Effector memory CD8-positive, alpha-beta T cell (primary cell): ENCODE measurements around the gene PLXNA4.

Source experiments
- ATAC-seq: fragments of 150-1000 bp; cut with Tn5 transposase; replicated peaks from 2 replicates; pipeline ENCODE4 v1.10.0; 2021; ENCODE audit warnings: mild to moderate bottlenecking, moderate library complexity
- DNase-seq, 3 experiments: peaks; one replicate each; pipeline ENCODE4 v3.0.0; 2021
- H3K27ac Mint-ChIP-seq, 2 donors: one replicate each; pipeline ENCODE4 v1.8.0; 2022; ENCODE audit warnings: mild to moderate bottlenecking in 2 of 2, mixed read lengths in 2 of 2, moderate library complexity in 2 of 2
- H3K27me3 Mint-ChIP-seq, 2 donors: one replicate each; pipeline ENCODE4 v1.8.0; 2022; ENCODE audit warnings: mixed read lengths in 2 of 2
- H3K36me3 Mint-ChIP-seq: one replicate; pipeline ENCODE4 v1.8.0; 2022; ENCODE audit warnings: mild to moderate bottlenecking, moderate library complexity, mixed read lengths; ENCODE audit not compliant: insufficient read depth
- H3K4me1 Mint-ChIP-seq, 2 donors: one replicate each; pipeline ENCODE4 v1.8.0; 2022; ENCODE audit warnings: low read depth in 2 of 2, mixed read lengths in 2 of 2
- H3K4me3 Mint-ChIP-seq, 2 donors: one replicate each; pipeline ENCODE4 v1.8.0; 2022; ENCODE audit warnings: mild to moderate bottlenecking in 2 of 2, mixed read lengths in 2 of 2, moderate library complexity in 2 of 2
- H3K9me3 Mint-ChIP-seq, 2 donors: one replicate each; pipeline ENCODE4 v1.8.0; 2022; ENCODE audit warnings: mixed read lengths in 2 of 2

Gene PLXNA4

GRCh38 chr7:132527467-132528410 lies 48.5 kb downstream of the PLXNA4 start:
- H3K4me1 Mint-ChIP-seq, result peaks cover 0 to 2% of the 10 kb centered on the region in 2 donors
- H3K36me3 Mint-ChIP-seq, result no peaks in the 10 kb centered on the region

DNA sequence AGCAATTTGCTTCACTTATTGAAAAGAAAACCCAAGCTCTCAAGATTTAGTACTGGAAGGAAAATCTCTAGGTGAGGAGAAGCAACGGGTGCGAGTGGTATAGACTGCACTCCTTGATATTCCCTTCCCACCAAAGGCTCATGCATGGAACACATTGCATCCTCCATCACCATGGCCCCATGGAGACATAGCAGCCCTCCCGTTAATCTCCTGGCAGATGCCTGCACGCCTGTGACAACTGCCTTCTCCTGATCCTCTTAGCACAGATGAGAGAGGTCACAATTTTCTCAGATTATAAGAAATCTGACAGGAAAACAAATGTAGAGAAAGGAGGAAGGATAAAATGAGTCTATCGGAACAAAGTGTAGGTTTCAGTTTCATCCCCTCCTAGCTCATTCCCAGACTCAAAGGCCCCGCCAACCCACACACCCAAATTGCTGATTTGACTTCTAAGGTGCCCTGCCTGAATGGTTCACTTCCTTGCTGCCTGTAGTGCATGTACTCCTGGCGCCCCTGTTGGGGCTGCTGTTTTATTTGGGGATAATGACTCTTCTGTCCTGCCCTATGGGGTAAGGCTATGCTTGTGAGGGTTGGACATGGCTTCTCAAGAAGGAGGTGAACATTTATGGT lies 50.0 kb downstream of the PLXNA4 start:
- Mint-ChIP-seq H3K4me1 (peaks cover 0 to 2% of the 10 kb centered on the region in 2 donors), H3K4me3 (no peak overlapping the region), H3K36me3 (no peaks in the 10 kb centered on the region), H3K9me3 (no peaks in the 10 kb centered on the region), H3K27ac (no peak overlapping the region), H3K27me3 (peaks cover 10 to 49% of the 10 kb centered on the region in 2 donors)
- DNase-seq (no peak), ATAC-seq (no peak)

More at GRCh38 chr7:132527467-132528410, 48.5 kb downstream of the PLXNA4 start:
- H3K27me3 Mint-ChIP-seq, result peaks cover 10 to 36% of the 10 kb centered on the region in 2 donors
- H3K9me3 Mint-ChIP-seq, result no peaks in the 10 kb centered on the region
- no peak for ATAC-seq
- H3K4me3 Mint-ChIP-seq, result no peak overlapping the region
- H3K27ac Mint-ChIP-seq, result no peak overlapping the region
- DNase-seq, result no peak

DNA sequence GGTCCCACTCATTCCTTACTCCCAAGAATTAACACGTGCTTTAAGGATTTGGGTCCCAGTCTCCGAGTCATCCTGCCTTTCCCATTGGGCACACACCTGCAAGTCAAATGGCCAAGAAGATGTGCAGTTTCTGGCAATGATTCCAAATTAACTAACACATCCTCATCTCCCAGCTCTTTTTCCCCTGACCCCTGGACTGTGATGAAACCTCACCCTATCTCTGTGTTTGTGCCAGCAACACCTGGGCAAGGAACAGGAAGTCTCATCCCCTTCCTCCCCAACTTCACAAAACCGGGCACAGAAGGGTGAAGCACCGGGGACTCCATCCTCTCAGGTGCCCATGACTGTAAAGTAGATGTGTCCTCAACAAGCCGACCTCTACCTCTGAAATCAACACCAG lies 54.8 kb downstream of the PLXNA4 start:
- Mint-ChIP-seq H3K36me3 (no peaks in the 10 kb centered on the region), H3K9me3 (no peaks in the 10 kb centered on the region), H3K27ac (no peak overlapping the region), H3K4me3 (no peak overlapping the region), H3K27me3 (peaks cover 0 to 22% of the 10 kb centered on the region in 2 donors), H3K4me1 (no peaks in the 10 kb centered on the region)
- no peak for DNase-seq
- no peak for ATAC-seq

DNA sequence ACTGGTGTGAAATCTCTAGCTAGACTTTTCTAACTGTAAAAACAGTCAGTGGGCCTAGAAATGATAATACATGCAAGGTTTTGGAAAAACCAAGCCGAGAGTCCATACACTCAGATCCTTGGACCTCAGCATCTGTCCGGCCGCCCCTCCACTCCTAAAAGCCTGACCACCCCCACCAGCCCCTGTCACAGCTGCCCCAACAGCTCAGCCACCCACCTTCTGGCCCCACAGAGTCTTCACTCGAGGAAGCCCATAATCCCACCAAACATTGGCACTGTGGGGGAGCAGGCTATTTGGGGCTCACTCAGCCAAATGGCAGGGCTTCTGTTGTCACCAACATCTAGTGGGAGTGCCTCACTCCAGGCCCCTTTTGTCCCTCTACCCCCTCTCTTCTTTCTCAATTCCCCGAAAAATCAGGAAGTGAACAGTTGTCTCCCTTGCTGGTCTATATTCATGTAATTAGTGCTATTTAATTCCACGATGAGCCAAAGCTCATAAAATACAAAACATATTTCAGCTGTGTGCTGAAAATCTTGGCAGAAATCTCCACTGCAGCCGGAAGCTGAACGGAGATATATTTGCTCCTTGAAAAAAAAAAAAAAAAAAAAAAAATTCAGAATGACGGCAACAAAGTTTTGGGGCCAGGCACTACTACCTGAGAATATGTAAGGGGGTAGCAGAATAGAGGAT lies 55.5 kb downstream of the PLXNA4 start:
- no peaks in the 10 kb centered on the region for H3K4me1 Mint-ChIP-seq
- no peaks in the 10 kb centered on the region for H3K9me3 Mint-ChIP-seq
- ATAC-seq (no peak), DNase-seq (no peak)
- no peaks in the 10 kb centered on the region for H3K36me3 Mint-ChIP-seq
- peaks cover 0 to 16% of the 10 kb centered on the region in 2 donors for H3K27me3 Mint-ChIP-seq
- H3K4me3 Mint-ChIP-seq, result no peak overlapping the region
- H3K27ac Mint-ChIP-seq, result no peak overlapping the region

- DNase-seq, result no peak
- H3K36me3 Mint-ChIP-seq, result no peaks in the 10 kb centered on the region
- no peaks in the 10 kb centered on the region for H3K4me1 Mint-ChIP-seq
- peaks cover 0 to 22% of the 10 kb centered on the region in 2 donors for H3K27me3 Mint-ChIP-seq
- ATAC-seq, result no peak
- no peak overlapping the region for H3K4me3 Mint-ChIP-seq
- no peaks in the 10 kb centered on the region for H3K9me3 Mint-ChIP-seq
- H3K27ac Mint-ChIP-seq, result no peak overlapping the region
These were observed 56.3 kb downstream of the PLXNA4 start for GRCh38 chr7:132519936-132520335.

DNA sequence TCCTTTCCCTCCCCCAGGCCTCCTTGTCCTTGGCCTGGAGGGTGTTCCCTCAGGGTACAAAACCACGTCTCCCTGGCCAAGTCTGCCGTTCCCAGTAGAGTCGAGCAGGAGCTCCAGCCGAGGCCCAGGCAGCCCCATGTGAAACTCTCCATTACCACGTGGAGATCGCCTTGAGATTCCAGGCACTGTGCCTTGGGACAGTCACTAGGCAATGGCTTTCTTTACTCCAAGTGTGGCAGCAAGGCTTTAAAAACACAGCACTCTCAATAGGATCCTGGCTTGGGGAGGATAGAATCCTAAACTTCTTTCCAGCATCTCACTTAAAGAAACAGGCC lies 57.5 kb downstream of the PLXNA4 start:
- no peak for ATAC-seq
- no peak for DNase-seq
- Mint-ChIP-seq H3K9me3 (no peaks in the 10 kb centered on the region), H3K27ac (no peak overlapping the region), H3K4me1 (no peaks in the 10 kb centered on the region), H3K4me3 (no peak overlapping the region), H3K36me3 (no peaks in the 10 kb centered on the region), H3K27me3 (peaks cover 0 to 22% of the 10 kb centered on the region in 2 donors)

- peaks cover 0 to 22% of the 10 kb centered on the region in 2 donors for H3K27me3 Mint-ChIP-seq
- DNase-seq (peak in 1 of 3 experiments; percentile 14), ATAC-seq (peak; percentile 24)
- no peaks in the 10 kb centered on the region for H3K36me3 Mint-ChIP-seq
- H3K4me1 Mint-ChIP-seq, result no peaks in the 10 kb centered on the region
- H3K27ac Mint-ChIP-seq, result no peak overlapping the region
- no peak overlapping the region for H3K4me3 Mint-ChIP-seq
- no peaks in the 10 kb centered on the region for H3K9me3 Mint-ChIP-seq
These were observed 58.0 kb downstream of the PLXNA4 start for GRCh38 chr7:132518102-132518838.

GRCh38 chr7:132516042-132516840 lies 60.0 kb downstream of the PLXNA4 start:
- H3K9me3 Mint-ChIP-seq, result no peaks in the 10 kb centered on the region
- no peak for DNase-seq
- H3K27me3 Mint-ChIP-seq, result peaks cover 6 to 10% of the 10 kb centered on the region in 2 donors
- H3K4me3 Mint-ChIP-seq, result no peak overlapping the region
- H3K36me3 Mint-ChIP-seq, result no peaks in the 10 kb centered on the region
- peaks cover 0 to 4% of the 10 kb centered on the region in 2 donors for H3K4me1 Mint-ChIP-seq
- H3K27ac Mint-ChIP-seq, result no peak overlapping the region
- ATAC-seq, result no peak

- Mint-ChIP-seq H3K27me3 (peaks cover 6 to 10% of the 10 kb centered on the region in 2 donors), H3K4me1 (peaks cover 0 to 8% of the 10 kb centered on the region in 2 donors), H3K36me3 (no peaks in the 10 kb centered on the region), H3K27ac (no peak overlapping the region), H3K9me3 (no peaks in the 10 kb centered on the region), H3K4me3 (no peak overlapping the region)
- ATAC-seq, result no peak
- no peak for DNase-seq
These were observed 61.1 kb downstream of the PLXNA4 start for GRCh38 chr7:132515181-132515580.

DNA sequence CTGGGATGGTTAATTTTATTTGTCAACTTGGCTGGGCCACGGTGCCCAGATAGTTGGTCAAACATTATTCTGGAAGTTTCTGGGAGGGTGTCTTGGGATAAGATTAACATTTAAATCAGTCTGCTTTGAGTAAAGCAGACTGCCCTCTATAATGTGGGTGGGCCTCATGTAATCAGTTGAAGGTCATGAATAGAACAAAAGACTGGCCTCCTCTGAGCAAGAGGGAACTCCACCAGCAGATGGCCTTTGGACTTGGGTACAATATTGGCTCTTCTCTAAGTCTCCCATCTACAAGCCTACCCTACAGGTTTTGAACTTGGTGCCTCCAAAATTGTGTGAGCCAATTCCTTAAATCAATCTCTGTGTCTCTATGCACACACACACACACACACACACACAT lies 61.8 kb downstream of the PLXNA4 start:
- Mint-ChIP-seq H3K4me3 (no peak overlapping the region), H3K9me3 (no peaks in the 10 kb centered on the region), H3K4me1 (peaks cover 7 to 15% of the 10 kb centered on the region in 2 donors), H3K36me3 (no peaks in the 10 kb centered on the region), H3K27me3 (peaks cover 6 to 10% of the 10 kb centered on the region in 2 donors), H3K27ac (no peak overlapping the region)
- ATAC-seq (no peak), DNase-seq (no peak)

GRCh38 chr7:132511921-132512320 lies 64.3 kb downstream of the PLXNA4 start:
- H3K27ac Mint-ChIP-seq, result peak overlapping the region in 1 of 2 donors; percentile 7
- no peaks in the 10 kb centered on the region for H3K36me3 Mint-ChIP-seq

DNA sequence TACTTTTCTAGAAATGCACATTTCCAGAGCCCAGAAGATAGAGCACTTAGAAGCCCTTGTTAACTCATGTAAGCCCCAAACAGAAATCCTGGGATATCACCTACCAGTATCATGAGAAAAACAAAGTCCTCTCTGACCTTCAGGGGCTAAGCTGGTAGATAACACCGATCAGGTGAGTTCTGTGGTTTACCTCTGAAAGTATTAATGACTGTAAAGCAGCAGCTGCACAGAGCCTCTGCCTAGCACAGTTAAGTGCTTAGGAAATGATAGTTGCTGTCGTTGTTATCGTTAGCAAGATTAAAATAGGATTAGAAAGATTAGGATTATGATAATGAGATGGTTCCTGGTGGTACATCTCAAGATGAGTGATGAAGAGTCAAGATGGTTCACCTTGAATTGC lies 64.9 kb downstream of the PLXNA4 start:
- H3K27me3 Mint-ChIP-seq, result peaks cover 6 to 10% of the 10 kb centered on the region in 2 donors
- H3K27ac Mint-ChIP-seq, result no peak overlapping the region
- H3K4me1 Mint-ChIP-seq, result peaks cover 11 to 23% of the 10 kb centered on the region in 2 donors
- no peak overlapping the region for H3K4me3 Mint-ChIP-seq
- H3K9me3 Mint-ChIP-seq, result no peaks in the 10 kb centered on the region
- DNase-seq, result no peak
- ATAC-seq, result no peak
- no peaks in the 10 kb centered on the region for H3K36me3 Mint-ChIP-seq

More at GRCh38 chr7:132511921-132512320, 64.3 kb downstream of the PLXNA4 start:
- DNase-seq, result no peak
- H3K4me3 Mint-ChIP-seq, result no peak overlapping the region
- H3K4me1 Mint-ChIP-seq, result peaks cover 11 to 23% of the 10 kb centered on the region in 2 donors
- no peak for ATAC-seq
- H3K9me3 Mint-ChIP-seq, result no peaks in the 10 kb centered on the region
- peaks cover 6 to 10% of the 10 kb centered on the region in 2 donors for H3K27me3 Mint-ChIP-seq
